Neural cell (in vitro differentiated cells): ENCODE measurements around the gene FSTL5. TPM values are rescaled to one million over a fixed set of nuclear protein-coding genes. Genes with fewer than 3 reads are reported as not detected.

Experiments used
- H2AFZ ChIP-seq: fragments of 200-600, 300-800 bp; sonication (generic), shearing (Covaris generic); 2 replicates; pipeline ENCODE4 v1.6.0; 2014; ENCODE audit warnings: low read depth, mild to moderate bottlenecking, antibody characterized with exemption, low read length, moderate library complexity
- H3F3A ChIP-seq: fragments of 200-600 bp; shearing (Covaris generic); 2 replicates; pipeline ENCODE4 v1.6.1; 2016; ENCODE audit warnings: mild to moderate bottlenecking, moderate library complexity, mixed read lengths, antibody characterized with exemption, low read length; ENCODE audit not compliant: insufficient read depth, poor library complexity, severe bottlenecking
- H3K27ac ChIP-seq: fragments of 200-600, 300-800 bp; sonication (generic), shearing (Covaris generic); 2 replicates; pipeline ENCODE4 v1.5.1; 2014; ENCODE audit warnings: mild to moderate bottlenecking, low read length, moderate library complexity
- H3K27me3 ChIP-seq: fragments of 300-800, 200-600 bp; sonication (generic), shearing (Covaris generic); 2 replicates; pipeline ENCODE4 v1.6.0; 2014; ENCODE audit warnings: mild to moderate bottlenecking, low read depth, low read length, moderate library complexity; ENCODE audit not compliant: insufficient read depth
- H3K36me3 ChIP-seq: fragments of 300-800, 200-600 bp; sonication (generic), shearing (Covaris generic); 2 replicates; pipeline ENCODE4 v1.5.1; 2014; ENCODE audit warnings: mild to moderate bottlenecking, antibody characterized with exemption, low read length, moderate library complexity; ENCODE audit not compliant: insufficient read depth
- H3K4me2 ChIP-seq: fragments of 300-800, 200-600 bp; sonication (generic), shearing (Covaris generic); 2 replicates; pipeline ENCODE4 v1.6.0; 2014; ENCODE audit warnings: mild to moderate bottlenecking, low read length
- H3K4me3 ChIP-seq: fragments of 300-800, 200-600 bp; sonication (generic), shearing (Covaris generic); 2 replicates; pipeline ENCODE4 v1.5.1; 2014; ENCODE audit warnings: mild to moderate bottlenecking, low read length, moderate library complexity
- H3K79me2 ChIP-seq: fragments of 200-600 bp; shearing (Covaris generic); replicated peaks from 2 replicates; pipeline ENCODE4 v1.6.0; 2014; ENCODE audit warnings: mild to moderate bottlenecking, low read length, moderate library complexity; ENCODE audit not compliant: insufficient read depth
- H3K9ac ChIP-seq: fragments of 300-800, 200-600 bp; sonication (generic), shearing (Covaris generic); 2 replicates; pipeline ENCODE4 v1.6.1; 2016; ENCODE audit warnings: mild to moderate bottlenecking, low read length, mixed read lengths
- H3K9me2 ChIP-seq: fragments of 200-600 bp; shearing (Covaris generic); 2 replicates; pipeline ENCODE4 v1.6.1; 2016; ENCODE audit warnings: mild to moderate bottlenecking, low read length, mixed read lengths; ENCODE audit not compliant: insufficient read depth
- H3K9me3 ChIP-seq: fragments of 200-600, 300-800 bp; sonication (generic), shearing (Covaris generic); 2 replicates; pipeline ENCODE4 v1.6.1; 2016; ENCODE audit warnings: mild to moderate bottlenecking, mixed run types, low read length, moderate library complexity, mixed read lengths
- H4K20me1 ChIP-seq: fragments of 200-600 bp; shearing (Covaris generic); 2 replicates; pipeline ENCODE4 v1.6.1; 2016; ENCODE audit warnings: mild to moderate bottlenecking, mixed run types; ENCODE audit not compliant: insufficient read depth
- CTCF ChIP-seq: fragments of 450-650 bp; IDR thresholded peaks from 2 replicates; pipeline ENCODE4 v1.5.1; 2014; ENCODE audit warnings: antibody characterized with exemption, mild to moderate bottlenecking, moderate library complexity; ENCODE audit not compliant: poor library complexity, severe bottlenecking
- EP300 ChIP-seq: fragments of 450-650 bp; conservative IDR thresholded peaks from 2 replicates; pipeline ENCODE4 v1.6.1; 2014; ENCODE audit warnings: antibody characterized with exemption, mild to moderate bottlenecking, moderate library complexity; ENCODE audit not compliant: poor library complexity, severe bottlenecking
- EZH2 ChIP-seq: fragments of 200-600, 300-800 bp; shearing (Covaris generic), sonication (generic); IDR thresholded peaks from 2 replicates; pipeline ENCODE4 v1.6.1; 2014; ENCODE audit warnings: antibody characterized with exemption, low read length, borderline replicate concordance, mild to moderate bottlenecking; ENCODE audit not compliant: insufficient read depth, poor library complexity, severe bottlenecking
- MXI1 ChIP-seq: fragments of 450-650 bp; conservative IDR thresholded peaks from 2 replicates; pipeline ENCODE4 v1.6.1; 2014; ENCODE audit warnings: antibody characterized with exemption, mild to moderate bottlenecking; ENCODE audit not compliant: poor library complexity, severe bottlenecking
- POLR2AphosphoS5 ChIP-seq: IDR thresholded peaks from 2 replicates; pipeline ENCODE4 v1.6.1; 2012
- RAD21 ChIP-seq: fragments of 450-650 bp; conservative IDR thresholded peaks from 2 replicates; pipeline ENCODE4 v1.6.1; 2014; ENCODE audit warnings: antibody characterized with exemption, mild to moderate bottlenecking, moderate library complexity
- REST ChIP-seq: IDR thresholded peaks from 2 replicates; pipeline ENCODE4 v1.6.1; 2012; ENCODE audit warnings: borderline replicate concordance
- SMC3 ChIP-seq: fragments of 450-650 bp; conservative IDR thresholded peaks from 2 replicates; pipeline ENCODE4 v1.6.1; 2014; ENCODE audit warnings: antibody characterized with exemption, mild to moderate bottlenecking, moderate library complexity; ENCODE audit not compliant: poor library complexity
- TAF1 ChIP-seq: IDR thresholded peaks from 2 replicates; pipeline ENCODE4 v1.6.1; 2012; ENCODE audit warnings: low read depth
- polyA plus RNA-seq: library from polyadenylated mRNA; depleted of rRNA; stranded (reverse); fragments of >200 nt; gene quantifications from 2 replicates; pipeline ENCODE4 v1.2.3, GENCODE V29; 2014

Gene FSTL5
- polyA plus RNA-seq, 1 donor from 2014 or later, result 6.8 TPM

- Histone ChIP-seq H3K4me3 (no peak overlapping the region), H3K79me2 (no peaks in the 10 kb centered on the region), H3K9me3 (no peaks in the 10 kb centered on the region), H3K4me2 (no peak overlapping the region), H3F3A (no peaks in the 10 kb centered on the region), H4K20me1 (no peaks in the 10 kb centered on the region), H3K9ac (no peak overlapping the region), H2AFZ (no peak overlapping the region), H3K36me3 (no peaks in the 10 kb centered on the region), H3K27ac (peak overlapping the region; percentile 6), H3K27me3 (no peaks in the 10 kb centered on the region), H3K9me2 (no peaks in the 10 kb centered on the region)
- TF ChIP-seq SMC3 (no peak), TAF1 (no peak), EP300 (peak; percentile 77), POLR2AphosphoS5 (peak; percentile 18), REST (peak; percentile 50), EZH2 (no peak)
Observed at GRCh38 chr4:162139412-162139811, 24.4 kb downstream of the FSTL5 start.

GRCh38 chr4:162131256-162131655 is 32.5 kb downstream of the FSTL5 start:
- Histone ChIP-seq H3K4me2 (no peak overlapping the region), H3K9ac (no peak overlapping the region), H3K27ac (no peak overlapping the region), H2AFZ (no peak overlapping the region), H3K36me3 (no peaks in the 10 kb centered on the region), H3K79me2 (no peaks in the 10 kb centered on the region), H3K9me3 (no peaks in the 10 kb centered on the region), H4K20me1 (no peaks in the 10 kb centered on the region), H3F3A (no peaks in the 10 kb centered on the region), H3K27me3 (no peaks in the 10 kb centered on the region), H3K9me2 (no peaks in the 10 kb centered on the region), H3K4me3 (no peak overlapping the region)
- TF ChIP-seq SMC3, result no peak
- no peak for TF ChIP-seq RAD21
- peak; percentile 33 for TF ChIP-seq CTCF
- TF ChIP-seq EZH2, result no peak
- peak; percentile 37 for TF ChIP-seq POLR2AphosphoS5

- no peaks in the 10 kb centered on the region for H3K9me3 ChIP-seq
- no peaks in the 10 kb centered on the region for H3F3A ChIP-seq
- no peaks in the 10 kb centered on the region for H3K9me2 ChIP-seq
- no peaks in the 10 kb centered on the region for H3K27me3 ChIP-seq
- H3K4me3 ChIP-seq, result no peak overlapping the region
- H4K20me1 ChIP-seq, result no peaks in the 10 kb centered on the region
- no peaks in the 10 kb centered on the region for H3K36me3 ChIP-seq
- H3K79me2 ChIP-seq, result no peaks in the 10 kb centered on the region
- no peak overlapping the region for H3K9ac ChIP-seq
- H2AFZ ChIP-seq, result no peak overlapping the region
- H3K27ac ChIP-seq, result no peak overlapping the region
- H3K4me2 ChIP-seq, result no peak overlapping the region
- no peak for TF ChIP-seq MXI1
- no peak for TF ChIP-seq RAD21
- no peak for TF ChIP-seq SMC3
- TF ChIP-seq REST, result no peak
- no peak for TF ChIP-seq POLR2AphosphoS5
- TF ChIP-seq EZH2, result no peak
- TF ChIP-seq CTCF, result no peak
- no peak for TF ChIP-seq EP300
- TF ChIP-seq TAF1, result no peak
Observed at GRCh38 chr4:162126729-162127128, 37.1 kb downstream of the FSTL5 start.
